ENCODE measurements around the gene PCDHA1.

DNA sequence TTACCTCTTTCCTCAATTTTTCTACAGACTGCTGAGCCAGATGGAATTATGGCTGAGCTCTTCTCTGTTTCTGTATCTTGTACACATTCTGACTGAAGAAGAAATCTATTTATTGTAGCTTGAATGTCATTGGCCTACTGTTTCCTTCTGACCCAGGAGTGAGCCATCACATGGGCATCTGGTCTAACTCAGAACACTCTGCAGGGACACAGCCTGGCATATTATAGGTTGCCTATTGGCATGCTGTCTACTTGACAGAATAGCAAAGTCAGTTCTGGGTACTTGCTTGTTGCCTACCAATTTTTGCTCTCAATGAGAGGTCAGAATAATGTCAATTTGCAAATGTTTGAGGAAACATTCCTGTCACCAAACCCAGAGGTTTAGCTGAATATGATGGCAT, 187.6 kb downstream of the PCDHA1 start:
- TF ChIP-seq, protein P1, sequence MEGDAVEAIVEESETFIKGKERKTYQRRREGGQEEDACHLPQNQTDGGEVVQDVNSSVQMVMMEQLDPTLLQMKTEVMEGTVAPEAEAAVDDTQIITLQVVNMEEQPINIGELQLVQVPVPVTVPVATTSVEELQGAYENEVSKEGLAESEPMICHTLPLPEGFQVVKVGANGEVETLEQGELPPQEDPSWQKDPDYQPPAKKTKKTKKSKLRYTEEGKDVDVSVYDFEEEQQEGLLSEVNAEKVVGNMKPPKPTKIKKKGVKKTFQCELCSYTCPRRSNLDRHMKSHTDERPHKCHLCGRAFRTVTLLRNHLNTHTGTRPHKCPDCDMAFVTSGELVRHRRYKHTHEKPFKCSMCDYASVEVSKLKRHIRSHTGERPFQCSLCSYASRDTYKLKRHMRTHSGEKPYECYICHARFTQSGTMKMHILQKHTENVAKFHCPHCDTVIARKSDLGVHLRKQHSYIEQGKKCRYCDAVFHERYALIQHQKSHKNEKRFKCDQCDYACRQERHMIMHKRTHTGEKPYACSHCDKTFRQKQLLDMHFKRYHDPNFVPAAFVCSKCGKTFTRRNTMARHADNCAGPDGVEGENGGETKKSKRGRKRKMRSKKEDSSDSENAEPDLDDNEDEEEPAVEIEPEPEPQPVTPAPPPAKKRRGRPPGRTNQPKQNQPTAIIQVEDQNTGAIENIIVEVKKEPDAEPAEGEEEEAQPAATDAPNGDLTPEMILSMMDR (IDR thresholded peaks at IDR 0.05), result no peak
- TF ChIP-seq POLR2AphosphoS5 (IDR thresholded peaks at IDR 0.05; ENCODE audit: low read depth, low read length), result no peak
